Measurements from ENCODE around the gene FBXO3. TPM values are rescaled to one million over a fixed set of nuclear protein-coding genes. Genes with fewer than 3 reads are reported as not detected.

Gene FBXO3
- total and polyA plus RNA-seq, 2 of the 8 experiments (the other 6 are each of a cell fraction or from before 2014, with no cell fraction given): 15.9 to 25.7 TPM

DNA sequence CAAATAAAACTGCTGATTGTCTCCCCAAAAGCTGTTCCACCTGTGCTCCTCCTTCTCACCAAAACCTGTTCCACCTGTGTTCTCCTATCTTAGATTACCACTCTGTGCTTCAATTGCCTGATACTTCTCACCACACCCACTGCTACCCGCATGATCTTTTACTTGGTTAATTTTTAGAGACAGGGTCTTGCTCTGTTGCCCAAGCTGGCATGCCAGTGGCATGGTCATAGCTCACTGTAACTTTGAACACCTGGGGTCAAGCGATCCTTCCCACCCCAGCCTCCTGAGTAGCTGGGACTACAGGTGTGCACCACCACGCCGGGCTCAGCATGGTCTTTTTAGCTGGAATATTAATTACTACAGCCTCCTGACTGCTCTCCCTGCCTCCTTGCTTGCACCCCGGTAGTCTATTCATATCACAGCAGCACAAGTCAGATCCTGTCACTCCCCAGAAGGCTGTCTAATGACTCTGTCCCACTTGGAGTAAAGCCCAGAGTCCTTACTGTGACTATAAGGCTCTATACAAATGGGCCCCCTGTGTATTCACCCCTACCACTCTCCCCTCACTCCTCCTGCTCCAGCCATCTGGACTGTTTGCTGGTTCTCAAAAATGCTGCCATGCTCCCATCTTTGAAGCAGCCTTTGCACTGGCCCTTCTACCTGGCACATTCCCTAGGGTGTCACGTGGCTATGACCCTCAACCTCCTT lies 77.2 kb downstream of the FBXO3 start (continued):
- TF ChIP-seq SP4 (IDR thresholded peaks at IDR 0.05; ENCODE audit: low read length) (no peak), BRCA1 (IDR thresholded peaks at IDR 0.05; ENCODE audit: low read depth, low read length) (no peak), SIRT6 (IDR thresholded peaks at IDR 0.05; ENCODE audit: low read length) (no peak), CBX5 (IDR thresholded peaks at IDR 0.05; ENCODE audit: low read depth, low read length) (no peak), EGR1 (IDR thresholded peaks at IDR 0.05; ENCODE audit: borderline replicate concordance, low read depth, low read length) (no peak), E2F6 (IDR thresholded peaks at IDR 0.05) (no peak)
- TF ChIP-seq, protein P1, sequence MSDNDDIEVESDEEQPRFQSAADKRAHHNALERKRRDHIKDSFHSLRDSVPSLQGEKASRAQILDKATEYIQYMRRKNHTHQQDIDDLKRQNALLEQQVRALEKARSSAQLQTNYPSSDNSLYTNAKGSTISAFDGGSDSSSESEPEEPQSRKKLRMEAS (IDR thresholded peaks at IDR 0.05): no peak

Measured in H1 (cell line).